Raji (cell line): ENCODE results near the gene NT5DC1.

Source experiments
- POLR2A ChIP-seq: IDR thresholded peaks from 2 replicates; pipeline ENCODE4 v1.6.1; 2011; ENCODE audit warnings: low read depth, low read length, control low read depth; ENCODE audit not compliant: insufficient read depth

Gene NT5DC1

DNA sequence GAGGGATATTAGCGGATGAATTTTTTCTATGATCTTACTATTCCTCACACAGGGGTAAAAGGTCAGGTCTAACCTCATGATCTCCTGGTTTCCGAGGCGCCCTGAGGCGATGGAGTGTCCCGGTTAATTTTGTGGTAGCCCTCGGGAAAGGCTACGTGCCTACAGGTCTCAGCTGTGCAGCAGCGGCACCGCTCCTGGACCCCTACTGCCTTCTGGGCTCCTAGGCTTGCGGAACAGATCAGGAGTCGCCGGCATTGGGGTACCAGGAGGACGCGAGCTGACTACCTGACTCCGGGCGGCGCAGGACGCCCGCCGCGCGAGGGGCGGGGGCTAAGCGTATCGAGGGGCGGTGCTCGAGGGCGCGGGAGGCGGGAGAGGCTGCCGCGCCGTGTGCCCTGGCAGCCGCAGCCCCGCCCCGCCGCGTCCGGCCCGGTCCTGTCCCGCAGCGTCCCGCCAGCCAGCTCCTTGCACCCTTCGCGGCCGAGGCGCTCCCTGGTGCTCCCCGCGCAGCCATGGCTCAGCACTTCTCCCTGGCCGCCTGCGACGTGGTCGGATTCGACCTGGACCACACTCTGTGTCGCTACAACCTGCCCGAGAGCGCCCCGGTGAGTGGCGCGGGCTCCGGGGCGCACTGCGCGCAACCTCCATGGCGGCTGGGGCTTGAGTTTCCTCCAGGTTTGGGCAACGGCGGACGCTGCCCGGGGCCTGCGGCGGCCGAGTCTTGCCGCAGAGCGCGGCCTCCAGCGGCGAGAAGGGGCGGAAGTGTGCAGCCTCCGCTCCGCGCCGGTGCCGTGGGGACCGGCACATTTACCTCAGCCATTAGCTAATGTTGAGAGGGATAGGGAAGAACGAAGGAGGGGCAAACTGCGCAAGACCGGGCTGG lies at the start of gene NT5DC1:
Gene NT5DC1, plus strand, starts transcription at position 435 of the 883 bp plus-strand sequence. Its CDS starts 78 bp downstream, at position 513.
- peak; percentile 50 for TF ChIP-seq POLR2A

DNA sequence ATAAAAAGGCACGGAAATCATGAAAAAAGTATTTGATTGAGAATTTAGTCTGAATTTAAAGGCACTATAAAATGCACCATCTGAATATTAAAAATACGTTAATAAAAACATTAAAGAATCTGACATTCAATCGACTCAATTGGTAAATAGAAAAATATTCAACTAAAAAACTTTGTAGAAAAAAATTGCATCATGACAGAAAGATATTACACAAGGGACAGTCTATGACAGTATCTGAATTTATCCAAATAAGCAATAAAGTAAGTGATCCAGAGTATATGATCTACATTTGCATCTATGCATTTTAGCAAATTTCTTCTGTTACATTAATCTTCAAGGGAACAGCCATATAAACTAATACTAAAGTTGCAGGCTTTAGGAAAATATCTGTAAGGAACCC lies 49.4 kb upstream of the NT5DC1 start:
- TF ChIP-seq POLR2A = no peak

DNA sequence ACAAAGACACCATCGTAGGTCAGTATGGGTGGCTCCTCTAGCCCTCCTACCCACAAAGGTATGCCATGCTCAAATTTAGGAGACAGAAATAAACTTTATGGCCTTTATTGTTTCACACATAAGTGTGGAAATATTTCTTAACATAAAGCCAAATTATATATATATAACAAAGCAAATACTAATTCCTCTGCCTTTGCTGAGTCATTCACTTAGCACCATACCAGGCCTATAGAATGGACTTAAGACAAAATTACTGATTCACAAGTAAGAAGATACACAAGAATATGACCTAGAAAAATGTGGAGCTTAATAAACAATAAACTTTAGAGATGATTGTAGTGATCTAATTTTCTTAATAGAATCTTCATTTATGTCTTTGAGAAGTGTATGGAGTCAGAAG lies 45.1 kb upstream of the NT5DC1 start:
- no peak for TF ChIP-seq POLR2A

DNA sequence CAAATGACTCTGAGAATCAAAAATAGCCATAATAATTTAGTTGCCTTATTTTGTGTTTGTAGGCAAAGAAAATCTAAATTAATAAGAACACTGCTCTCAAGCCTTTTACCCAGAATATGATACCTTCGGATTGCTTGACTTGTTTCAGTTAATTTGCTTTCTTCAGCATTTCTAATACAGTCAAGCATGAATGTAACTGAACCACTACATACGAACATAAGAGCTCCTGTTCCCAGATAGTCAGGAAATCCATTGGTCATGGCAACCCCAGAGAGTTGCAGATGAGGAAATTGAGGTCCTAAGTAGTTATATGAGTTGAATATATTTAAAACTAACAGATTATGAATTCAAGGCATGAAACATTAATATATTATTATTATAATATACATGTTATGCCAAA lies 42.9 kb upstream of the NT5DC1 start:
- TF ChIP-seq POLR2A = no peak

DNA sequence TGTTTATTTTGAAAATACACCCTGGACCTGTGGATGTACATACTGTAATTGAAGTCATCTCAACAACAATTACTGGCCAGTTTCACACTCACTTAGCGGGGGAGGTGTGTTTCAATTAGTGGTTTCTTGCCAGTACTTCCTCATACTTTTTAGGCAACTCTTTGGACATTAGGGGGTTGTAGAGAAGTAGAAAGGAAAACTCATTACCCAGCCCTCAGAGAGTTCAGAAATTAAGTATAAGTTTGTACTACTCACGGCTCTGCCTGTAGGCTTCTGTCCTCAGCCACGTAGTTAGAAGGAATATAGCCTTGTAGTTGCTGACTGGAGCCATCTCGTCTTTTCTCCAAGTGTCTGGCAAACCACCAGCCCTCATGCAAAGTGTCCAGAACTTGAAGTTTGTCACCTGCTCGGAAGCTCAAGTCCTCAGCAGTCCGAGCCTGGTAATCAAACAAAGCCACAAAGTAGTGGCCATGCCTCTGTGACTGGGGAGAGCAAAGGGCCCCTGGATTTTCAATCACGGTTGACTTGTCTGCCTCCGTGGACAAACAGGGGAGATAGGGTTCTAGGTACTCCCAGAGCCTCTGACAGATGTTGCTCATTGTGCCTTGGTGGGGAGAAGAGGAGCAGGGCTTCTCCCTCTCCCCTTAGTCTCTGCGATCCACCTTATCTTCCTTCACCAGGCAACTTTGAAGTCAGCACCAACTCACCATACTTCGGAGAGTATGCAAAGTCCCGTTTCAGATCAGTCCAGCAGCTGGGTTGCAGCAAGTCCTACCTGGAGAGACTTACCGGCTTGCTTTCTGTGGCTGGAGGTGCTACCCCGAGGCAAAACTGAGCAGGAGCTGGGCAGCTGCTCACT lies 40.7 kb upstream of the NT5DC1 start:
- no peak for TF ChIP-seq POLR2A

DNA sequence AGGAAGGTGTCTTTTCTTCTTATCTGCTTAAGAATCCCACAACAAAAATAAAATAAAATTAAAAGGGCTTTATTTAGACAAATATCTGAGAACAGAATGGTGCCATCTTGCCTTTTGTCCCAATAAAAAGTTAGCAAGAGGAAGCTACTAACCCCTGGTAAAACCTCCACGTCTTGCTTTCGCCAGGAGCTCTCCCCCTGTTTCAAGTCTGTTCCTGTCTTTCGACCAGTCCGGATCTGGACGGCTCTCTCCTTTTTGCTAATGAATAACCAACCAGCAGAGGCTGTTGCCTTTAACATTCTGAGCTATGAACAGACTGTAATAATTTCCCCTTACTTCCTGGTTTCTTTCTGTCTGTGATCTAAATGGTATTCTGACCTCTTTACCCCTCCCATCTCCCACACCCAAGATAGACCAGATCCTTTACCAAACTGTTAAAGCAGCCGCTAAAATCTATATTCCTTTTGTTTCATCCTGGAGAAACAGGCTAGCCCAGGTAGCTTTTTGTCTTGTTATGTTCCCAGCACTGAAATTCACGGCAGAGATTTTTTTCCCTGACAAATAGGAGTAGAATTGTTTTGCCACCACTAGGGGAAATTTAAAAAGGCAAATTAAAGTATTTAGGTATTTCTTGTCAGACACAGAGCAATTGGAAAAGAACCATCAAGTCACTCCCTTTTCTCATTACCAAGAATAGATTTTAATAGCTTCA lies 39.9 kb upstream of the NT5DC1 start, which contains the start of gene FRK:
Gene FRK, minus strand, starts transcription at position 320 of the 712 bp plus-strand sequence. CDS start 580 bp downstream, outside the sequence.
- TF ChIP-seq POLR2A = no peak

DNA sequence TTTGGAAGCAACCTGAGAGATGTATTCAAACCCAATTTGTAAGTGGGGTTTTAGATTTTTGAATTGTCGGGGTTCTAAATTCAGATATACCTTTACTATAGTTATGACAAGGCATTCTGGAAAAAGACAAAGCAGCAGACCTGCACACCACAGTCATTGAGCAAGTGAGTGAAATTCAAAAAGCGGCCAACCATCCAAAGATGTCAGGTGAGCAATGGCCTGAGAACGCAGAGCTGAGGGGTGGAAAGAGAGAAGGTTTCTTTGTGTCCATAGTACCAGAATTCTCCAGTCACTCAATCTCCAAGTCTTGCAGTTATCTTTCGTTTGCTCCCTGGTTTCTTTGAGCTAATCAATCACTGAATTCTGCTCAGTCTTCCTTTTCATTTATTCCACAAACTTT lies 38.2 kb upstream of the NT5DC1 start:
- no peak for TF ChIP-seq POLR2A

DNA sequence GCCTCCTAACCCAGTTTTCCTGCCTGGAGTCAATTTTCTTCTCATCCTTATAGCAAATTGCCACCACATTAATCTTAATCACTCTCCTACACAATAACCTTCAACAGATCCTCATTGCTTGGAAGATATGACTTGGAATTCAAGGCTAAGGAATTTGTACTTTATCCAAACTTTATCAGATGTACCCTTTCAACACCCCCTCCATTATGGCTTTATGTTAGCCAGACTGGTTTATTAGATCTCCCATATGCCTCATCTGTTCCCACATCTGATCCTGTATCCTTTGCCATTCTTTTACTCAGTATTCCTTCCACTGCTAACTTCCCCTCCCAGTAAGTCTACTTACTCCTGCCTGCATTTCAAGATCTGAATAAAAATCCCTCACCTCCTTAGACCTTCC lies 36.0 kb upstream of the NT5DC1 start:
- TF ChIP-seq POLR2A = no peak

DNA sequence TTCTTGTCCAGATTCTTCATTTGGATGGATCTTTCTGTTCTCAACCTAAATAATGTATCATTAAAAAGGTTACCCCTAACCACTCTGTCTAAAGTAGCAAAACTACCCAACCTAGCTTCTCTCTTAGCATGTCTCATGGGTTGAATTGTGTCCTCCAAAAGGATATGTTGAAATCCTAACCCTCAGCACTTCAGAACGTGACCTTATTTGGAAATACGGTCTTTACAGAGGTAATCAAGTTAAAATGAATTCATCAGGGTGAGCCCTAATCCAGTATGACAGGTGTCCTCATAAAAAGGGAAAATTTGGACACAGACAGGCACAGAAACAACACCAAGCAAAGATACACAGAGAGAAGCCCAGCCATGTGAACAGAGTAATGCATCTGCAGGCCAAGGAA lies 33.9 kb upstream of the NT5DC1 start:
- TF ChIP-seq POLR2A = no peak

DNA sequence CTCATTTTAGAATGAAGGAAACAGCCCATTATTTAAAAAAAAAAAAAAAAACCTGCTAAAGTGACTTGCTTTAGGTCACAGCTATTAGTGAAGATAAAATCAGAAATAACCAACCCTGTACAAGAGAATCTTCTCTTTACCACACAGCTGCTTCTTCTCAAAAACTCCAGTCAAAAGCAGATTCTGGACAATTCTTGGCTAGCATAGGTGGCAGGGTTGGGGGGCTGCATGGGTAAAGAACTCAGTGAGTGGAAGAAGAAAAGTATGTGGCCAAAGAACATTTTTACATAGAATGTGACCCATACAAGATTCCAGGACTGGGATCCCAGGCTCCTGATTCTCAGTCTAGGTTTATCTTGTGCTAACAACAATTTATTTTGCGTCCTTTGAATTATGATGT lies 30.6 kb upstream of the NT5DC1 start:
- TF ChIP-seq POLR2A = no peak

DNA sequence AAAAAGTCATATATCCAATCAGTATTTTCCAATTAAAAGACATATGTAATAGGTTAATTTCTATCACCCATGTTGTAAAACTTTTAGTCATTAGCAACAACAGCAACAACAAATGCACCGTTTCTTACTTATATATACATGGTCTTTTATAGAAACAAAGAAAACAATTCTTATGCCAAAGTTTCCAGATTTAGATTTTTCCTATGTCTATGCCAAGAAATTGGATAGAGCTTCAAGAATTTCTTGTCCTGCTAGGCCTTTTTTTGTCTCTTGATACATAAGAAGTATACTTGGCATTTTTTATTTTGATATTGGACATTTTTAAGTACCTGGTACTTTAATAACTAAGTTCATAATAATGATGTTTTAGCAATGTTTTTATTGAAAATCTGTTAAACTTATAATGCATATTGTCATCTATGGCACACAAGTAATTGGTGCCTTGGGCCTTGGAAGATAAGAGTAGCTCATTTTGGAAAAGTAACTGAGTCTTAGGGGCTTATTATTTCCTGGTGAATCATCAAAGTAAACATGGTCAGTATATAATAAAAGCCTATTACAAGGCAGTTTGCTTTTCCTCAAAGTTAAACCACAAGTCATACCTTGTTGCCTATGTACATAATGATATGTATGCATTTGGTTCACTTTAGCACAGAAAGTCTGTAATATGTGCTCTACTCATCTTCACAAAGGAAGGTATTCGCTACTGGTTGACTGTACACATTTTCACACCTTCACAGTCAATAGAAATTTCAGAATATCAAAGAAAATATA lies 29.9 kb upstream of the NT5DC1 start:
- no peak for TF ChIP-seq POLR2A

DNA sequence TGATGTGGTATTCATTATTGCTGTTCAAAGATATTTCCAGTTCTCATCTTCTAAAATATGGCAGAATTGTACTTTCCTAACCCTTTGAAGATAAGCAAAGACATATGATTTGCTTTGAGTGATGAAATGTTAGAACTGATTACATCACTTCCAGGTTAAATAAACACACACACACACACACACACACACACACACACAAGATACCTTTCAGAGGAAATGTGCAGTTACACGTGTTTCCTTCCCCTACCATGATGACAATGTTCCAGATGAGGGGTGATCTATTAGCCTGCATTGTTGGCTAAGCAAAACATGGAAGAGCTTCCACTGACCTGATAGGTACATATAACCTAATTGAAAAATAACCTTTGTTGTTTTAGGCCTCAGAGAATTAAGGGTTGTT lies 28.3 kb upstream of the NT5DC1 start:
- TF ChIP-seq POLR2A = no peak

DNA sequence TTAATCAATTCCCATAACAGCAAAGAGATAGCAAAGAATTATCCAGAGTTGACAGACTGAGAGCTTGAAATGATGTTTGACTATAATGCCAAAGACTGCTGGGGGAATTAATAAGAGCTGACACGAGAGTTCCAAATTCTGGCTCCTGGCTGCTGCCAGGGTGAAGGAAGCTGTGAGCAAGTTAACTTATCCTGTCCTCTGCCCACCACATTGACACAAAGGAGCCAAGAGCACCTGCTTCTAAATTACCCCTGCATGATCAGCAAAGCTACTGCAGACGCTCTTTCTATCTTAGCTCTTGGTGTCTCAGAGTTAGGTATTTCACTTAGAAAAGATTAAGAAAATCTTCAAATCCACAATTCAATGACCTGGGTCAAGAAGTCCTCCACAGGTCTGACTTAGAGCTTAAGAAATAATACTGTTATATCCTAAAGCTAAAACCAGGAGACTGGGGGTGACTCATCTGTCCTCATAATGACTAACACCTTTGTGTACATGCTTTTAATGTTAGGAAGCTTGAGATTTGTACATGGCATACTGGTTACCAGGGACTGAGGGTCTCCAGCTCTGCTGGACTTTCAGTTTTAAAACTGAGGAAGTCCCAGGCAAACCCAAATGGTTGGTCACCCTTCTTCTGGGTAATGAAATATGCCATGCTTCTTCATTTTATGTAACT lies 26.8 kb upstream of the NT5DC1 start:
- no peak for TF ChIP-seq POLR2A
